HepG2 (cell line): ENCODE results near the gene GMPPA. TPM values are rescaled to one million over a fixed set of nuclear protein-coding genes. Genes with fewer than 3 reads are reported as not detected.

Experiments used
- ATAC-seq: fragments of 200-7000 bp; cut with Tn5 transposase; 3 replicates; pipeline ENCODE4 v1.9.1; 2020; ENCODE audit warnings: mild to moderate bottlenecking, moderate library complexity
- BruUV-seq: library from RNA; stranded (reverse); fragments of 400-500 nt; replicated peaks from 2 replicates; lab custom pipeline; 2021; lab: Mats Ljungman, UMichigan
- CTCF ChIA-PET: fragments of 300-600 bp; formaldehyde crosslinking; extraction: SDS; loops from one replicate; lab custom pipeline; 2021; ENCODE audit warnings: low total read pairs, inconsistent platforms, low intra/inter-chr PET ratio; lab: Yijun Ruan, JAX
- POLR2A ChIA-PET: fragments of 350-600 bp; sonication (Branson Sonifier 250); formaldehyde crosslinking; loops from one replicate; lab custom pipeline; 2020; ENCODE audit warnings: antibody characterized with exemption, inconsistent platforms; lab: Yijun Ruan, JAX
- DNase-seq: peaks from one replicate; pipeline ENCODE4 v3.0.0-alpha.2; 2015; ENCODE audit warnings: low spot score
- FAIRE-seq: peaks from 3 replicates; lab custom pipeline; 2011; peaks lifted over from hg19 to GRCh38; lab: Jason Lieb, UNC
- H2AFZ ChIP-seq: one replicate; pipeline ENCODE4 v1.6.1; 2011; ENCODE audit warnings: low read length, inconsistent platforms
- H3K27ac ChIP-seq: fragments of 300-600 bp; 3 replicates; pipeline ENCODE4 v1.8.0; 2011; ENCODE audit warnings: mixed run types, mild to moderate bottlenecking, mixed read lengths, low read length, inconsistent platforms; ENCODE audit not compliant: insufficient read depth; ENCODE audit errors: extremely low read length
- H3K27me3 ChIP-seq, 2 experiments: fragments of 200-600 bp in 1 of 2; 2 replicates in 1 of 2; 3 replicates in 1 of 2; pipeline versions ENCODE4 v1.6.0 to v1.8.0; 2011; ENCODE audit warnings: low read length in 2 of 2, mild to moderate bottlenecking in 2 of 2, moderate library complexity in 2 of 2, inconsistent platforms in 1 of 2; ENCODE audit not compliant: insufficient read depth in 2 of 2, control insufficient read depth in 1 of 2
- H3K36me3 ChIP-seq, 2 experiments: fragments of 200-600 bp in 1 of 2; replicated peaks in 1 of 2; 2 replicates in 1 of 2; 3 replicates in 1 of 2; pipeline versions ENCODE4 v1.5.1 to v1.8.0; 2011; ENCODE audit warnings: low read length in 2 of 2, inconsistent platforms in 1 of 2; ENCODE audit not compliant: insufficient read depth in 2 of 2, control insufficient read depth in 1 of 2
- H3K4me1 ChIP-seq: 2 replicates; pipeline ENCODE4 v1.5.1; 2012; ENCODE audit warnings: low read length, inconsistent platforms; ENCODE audit not compliant: insufficient read depth
- H3K4me2 ChIP-seq: 2 replicates; pipeline ENCODE4 v1.6.0; 2011; ENCODE audit warnings: low read depth, low read length, inconsistent platforms
- H3K4me3 ChIP-seq, 3 experiments: fragments of 200-600 bp in 1 of 3; sonication (generic), shearing (Covaris generic) in 1 of 3; replicated peaks in 1 of 3; 2 replicates each; pipeline ENCODE4 v1.5.1; 2011 to 2016; ENCODE audit warnings: low read length in 3 of 3, inconsistent platforms in 2 of 3, low read depth in 2 of 3, mild to moderate bottlenecking in 2 of 3, control low read depth in 1 of 3, mixed read lengths in 1 of 3; ENCODE audit not compliant: insufficient read depth in 1 of 3
- H3K79me2 ChIP-seq: one replicate; pipeline ENCODE4 v1.6.1; 2011; ENCODE audit warnings: low read length, inconsistent platforms; ENCODE audit not compliant: insufficient read depth
- H3K9ac ChIP-seq: 2 replicates; pipeline ENCODE4 v1.6.0; 2011; ENCODE audit warnings: mild to moderate bottlenecking, low read depth, low read length, inconsistent platforms; ENCODE audit not compliant: insufficient read depth
- H3K9me3 ChIP-seq: 2 replicates; pipeline ENCODE4 v1.5.1; 2012; ENCODE audit warnings: mild to moderate bottlenecking, low read length
- H4K20me1 ChIP-seq: 2 replicates; pipeline ENCODE4 v1.6.0; 2011; ENCODE audit warnings: inconsistent platforms, mild to moderate bottlenecking, low read length, moderate library complexity; ENCODE audit not compliant: insufficient read depth
- CTCF ChIP-seq: sonication (generic); formaldehyde crosslinking; IDR thresholded peaks from 2 replicates; pipeline ENCODE4 v1.5.0; 2020; ENCODE audit warnings: mild to moderate bottlenecking, missing genetic modification reagents, moderate library complexity
- FOSL2 ChIP-seq: sonication (generic); formaldehyde crosslinking; IDR thresholded peaks from 2 replicates; pipeline ENCODE4 v1.4.0; 2020; ENCODE audit warnings: missing genetic modification reagents
- ZNF234 ChIP-seq: sonication (generic); formaldehyde crosslinking; conservative IDR thresholded peaks from 2 replicates; pipeline ENCODE4 v1.5.1; 2020; ENCODE audit warnings: mild to moderate bottlenecking, missing genetic modification reagents
- WGBS: methylation state at CpG from one replicate; pipeline ENCODE4 v1.1.6; 2017; ENCODE audit warnings: low lambda C conversion rate; 5-methylcytosine and 5-hydroxymethylcytosine counted together
- in situ Hi-C: cut with HindIII; loops from 2 replicates; pipeline ENCODE4 v1.10.0; 2017; ENCODE audit warnings: low pct_unique_long_range_greater_than_20kb; ENCODE audit not compliant: extremely low pct_ligation_motif_present
- intact Hi-C: fragments of 100-400 bp; cut with micrococcal nuclease; formaldehyde crosslinking; loops from one replicate; pipeline ENCODE4 v1.10.0; 2022; ENCODE audit not compliant: unreplicated experiment
- polyA plus RNA-seq, 8 experiments: library from polyadenylated mRNA; depleted of rRNA in 3 of 8; stranded (reverse) in 7 of 8; unstranded in 1 of 8; fragments of >200 nt; fragmentation: Illumina TruSeq in 4 of 8; extraction: Trizol in 4 of 8; gene quantifications; 2 replicates each; pipeline versions ENCODE4 v1.2.1 to v1.2.3, GENCODE V29; 2011 to 2016; ENCODE audit warnings: low read depth in 4 of 8, missing spikeins in 1 of 8, mixed read lengths in 1 of 8; ENCODE audit not compliant: insufficient read depth in 1 of 8
- total RNA-seq, 5 experiments: library from RNA; depleted of rRNA; stranded (reverse); fragments of >200 nt; fragmentation: Illumina TruSeq; extraction: Trizol; gene quantifications; 2 replicates each; pipeline ENCODE4 v1.2.3, GENCODE V29; 2016; ENCODE audit warnings: low read depth in 1 of 5

The GMPPA gene
- total and polyA plus RNA-seq, 2 of the 13 experiments (the other 11 are each of a cell fraction or from before 2014, with no cell fraction given): 81.1 to 106 TPM

GRCh38 chr2:219522111-219523030 is 23.7 kb downstream of the GMPPA start:
- intact Hi-C loops (no loop called here), in situ Hi-C loops (loop anchor here (10.0 kb wide), 1 partner anchor 48 kb away; no protein-coding TSS in a partner anchor)
- peaks cover 31 to 96% of the 10 kb centered on the region in 2 experiments for H3K27me3 ChIP-seq
- H3K9ac ChIP-seq: no peak overlapping the region
- FAIRE-seq (no peak), DNase-seq (no peak), ATAC-seq (peak; percentile 36)
- H4K20me1 ChIP-seq: no peaks in the 10 kb centered on the region
- TF ChIP-seq ZNF234 (CRISPR knock-in tag): no peak
- TF ChIP-seq FOSL2 (CRISPR knock-in tag): 0 out of 2 replicates have a peak, but pooled peaks have one; percentile 8
- 0 out of 2 replicates have a peak, but pooled peaks have one; percentile 31 for TF ChIP-seq CTCF (CRISPR knock-in tag)
- BruUV-seq: no TSS peak
- H3K9me3 ChIP-seq: no peaks in the 10 kb centered on the region
- no peaks in the 10 kb centered on the region for H3K79me2 ChIP-seq
- H2AFZ ChIP-seq: no peak overlapping the region
- POLR2A ChIA-PET: interaction anchor here (0.6 to 0.9 kb wide), 2 partner anchors 8 to 24 kb away, joined by 4 to 5 read pairs; partner anchors contain the start of gene GMPPA
- no peak overlapping the region; a peak in 1 of 6 replicates for H3K4me3 ChIP-seq
- H3K4me1 ChIP-seq: peaks cover 40% of the 10 kb centered on the region
- 5% methylated on average over 56 of the region's 70 CpGs for WGBS
- H3K36me3 ChIP-seq: no peaks in the 10 kb centered on the region
- CTCF ChIA-PET: interaction anchor here (1.1 to 2.1 kb wide), 3 partner anchors 12 to 30 kb away, joined by 3 to 5 read pairs (median 4); a partner anchor contains a TSS
- no peak overlapping the region for H3K27ac ChIP-seq
- H3K4me2 ChIP-seq: peak overlapping the region; percentile 16; the same call in 1 of the 2 replicates
